Measurements from ENCODE around the gene NWD2. TPM values are rescaled to one million over a fixed set of nuclear protein-coding genes. Genes with fewer than 3 reads are reported as not detected.

NWD2 gene
- polyA plus RNA-seq, 5 donors: 0.01 to 0.04 (median 0.03) TPM; not detected in 1

DNA sequence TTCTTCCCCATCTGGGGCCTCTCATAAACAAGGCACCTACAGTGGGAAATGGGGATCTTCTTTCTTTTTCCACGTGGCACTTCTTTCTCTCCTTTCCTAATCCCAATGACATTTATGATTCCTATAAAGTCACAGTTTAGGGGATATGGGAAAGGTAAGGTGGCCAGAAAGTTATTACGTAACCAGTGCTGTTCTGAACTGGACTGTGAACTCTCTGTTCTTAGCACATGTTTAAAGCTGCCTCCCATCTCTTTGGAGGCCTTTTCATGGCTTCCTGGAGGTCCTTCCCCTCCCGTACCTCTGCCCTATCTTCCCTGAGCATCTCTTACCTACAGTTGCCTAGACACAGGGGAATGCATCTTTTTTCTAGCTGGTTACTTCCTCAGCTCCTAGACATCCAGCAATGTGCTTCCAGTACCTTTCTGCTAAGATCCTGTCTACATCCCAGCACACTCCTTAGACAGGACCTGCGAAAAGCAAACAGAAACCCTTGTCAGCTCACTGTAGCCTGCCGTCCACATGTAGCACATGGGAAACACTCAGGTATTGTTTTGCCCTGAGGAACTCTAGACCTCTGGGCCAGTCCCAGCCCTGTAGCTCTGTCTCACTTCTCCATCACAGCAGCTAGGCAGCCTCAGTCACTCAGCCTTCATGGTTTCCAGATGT is 195.4 kb downstream of the NWD2 start:
- no peak for DNase-seq

DNA sequence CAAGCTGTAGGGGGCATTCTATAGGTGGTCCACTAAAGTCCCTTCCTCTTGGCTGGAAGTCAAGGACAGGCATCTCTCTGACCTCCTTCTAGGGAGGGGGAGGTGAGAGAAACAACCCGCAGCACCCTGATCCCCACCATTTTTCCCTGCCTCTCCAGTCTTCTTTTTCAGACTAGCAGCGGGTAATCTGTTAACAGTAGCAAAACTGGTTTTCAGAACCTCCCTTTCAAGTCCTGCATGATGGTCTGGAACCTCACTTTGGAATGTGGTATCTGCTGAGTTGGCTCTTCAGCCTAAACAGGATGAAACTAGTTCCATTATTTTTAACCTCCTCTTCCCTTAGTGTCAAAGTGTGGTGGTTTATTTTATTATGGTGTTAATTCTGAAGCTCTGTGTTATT is 196.0 kb downstream of the NWD2 start:
- DNase-seq: no peak

DNA sequence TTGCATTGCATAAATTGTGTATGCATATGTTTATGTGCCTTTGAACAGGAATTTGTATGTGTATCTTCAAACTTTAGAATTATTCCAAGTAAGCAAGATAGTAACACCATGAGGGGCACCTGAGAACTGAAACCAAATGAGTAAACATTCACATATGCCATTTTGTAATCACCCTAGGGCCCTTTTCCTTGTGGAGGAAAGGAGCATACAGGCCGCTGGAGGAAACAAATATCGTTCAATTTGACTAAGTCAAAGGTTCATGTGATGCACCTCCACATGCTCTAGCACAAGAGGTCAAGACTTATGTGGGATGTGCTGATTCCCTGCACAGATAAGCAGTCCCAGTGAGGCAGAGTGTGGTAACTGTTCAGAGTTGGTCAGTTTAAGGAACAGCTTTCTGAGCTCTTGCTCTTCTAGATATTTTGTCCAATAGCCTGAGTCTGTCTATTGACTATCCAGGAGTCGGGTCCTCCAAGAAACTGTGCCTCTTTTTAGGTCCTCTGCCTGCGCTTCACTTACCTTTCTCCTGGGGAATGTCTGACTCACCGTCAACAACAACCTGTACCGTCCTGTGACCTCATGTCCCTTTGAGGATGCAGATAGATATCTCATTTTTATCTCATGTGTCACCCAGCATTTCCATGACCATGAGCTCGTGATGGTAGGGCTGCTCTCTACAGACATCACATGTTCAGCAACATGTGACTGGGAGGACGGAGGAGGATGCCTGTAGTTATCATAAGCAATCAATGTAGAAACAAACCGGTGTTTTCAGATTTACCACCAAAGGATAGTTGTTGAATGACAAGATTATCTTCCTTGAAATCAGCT is 196.9 kb downstream of the NWD2 start:
- DNase-seq: no peak

GRCh38 chr4:37442062-37442323 is 197.4 kb downstream of the NWD2 start:
- no peak for DNase-seq

DNA sequence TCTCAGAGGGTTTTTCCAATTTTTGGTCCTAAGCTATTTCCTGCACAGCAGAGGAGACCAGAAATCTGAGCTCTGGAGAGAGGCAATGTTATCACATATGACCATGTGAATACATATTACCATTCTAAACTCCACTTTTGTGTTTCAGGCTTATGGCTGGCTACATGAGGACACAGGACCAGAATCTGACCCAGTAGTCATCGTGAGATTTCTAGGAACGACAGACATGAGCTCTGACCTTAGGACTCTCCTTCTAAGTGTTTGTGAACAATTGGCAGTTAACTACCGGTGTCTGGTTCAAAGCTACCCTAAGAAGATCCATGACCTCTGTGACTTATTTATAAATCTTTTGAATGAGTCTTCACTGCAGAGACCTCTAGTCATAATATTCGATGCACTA is 198.6 kb downstream of the NWD2 start:
- no peak for DNase-seq

DNA sequence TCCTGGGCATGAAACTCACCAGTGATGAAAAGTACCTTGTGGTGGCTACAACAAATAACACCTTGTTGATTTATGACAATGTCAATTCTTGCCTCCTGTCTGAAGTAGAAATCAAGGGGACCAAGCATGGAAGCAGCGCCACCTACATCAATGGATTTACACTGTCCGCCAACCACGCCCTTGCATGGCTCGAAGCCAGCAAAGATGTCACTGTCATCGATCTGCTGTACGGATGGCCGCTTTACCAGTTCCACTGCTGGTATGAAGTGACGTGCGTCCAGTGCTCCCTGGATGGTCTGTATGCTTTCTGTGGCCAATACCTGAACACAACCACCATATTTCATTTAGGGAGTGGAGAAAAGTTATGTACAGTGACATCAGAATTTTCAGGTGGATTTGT is 200.5 kb downstream of the NWD2 start:
- no peak for DNase-seq

GRCh38 chr4:37446016-37446415 is 201.5 kb downstream of the NWD2 start:
- DNase-seq: no peak

DNA sequence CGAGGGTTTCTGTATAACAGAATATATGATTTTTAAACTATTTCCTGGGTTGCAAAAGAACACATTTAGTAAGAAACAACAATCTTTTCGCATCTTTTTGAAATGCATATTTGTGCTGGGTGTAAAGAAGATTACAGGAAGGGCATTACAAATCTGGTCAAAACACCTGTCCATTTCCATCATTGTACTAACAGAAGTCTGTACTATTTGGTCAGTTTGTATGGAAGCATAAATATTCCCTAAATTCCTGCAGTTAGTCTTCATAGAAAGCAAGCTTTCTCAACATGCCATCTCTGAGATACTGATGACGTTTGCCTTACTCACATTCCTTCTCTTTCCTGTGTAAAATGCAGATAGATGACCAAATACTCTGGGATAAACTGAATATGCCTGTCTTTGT is 203.3 kb downstream of the NWD2 start:
- DNase-seq: no peak

- no peak for DNase-seq
These were observed 205.8 kb downstream of the NWD2 start for GRCh38 chr4:37450309-37450708.

DNA sequence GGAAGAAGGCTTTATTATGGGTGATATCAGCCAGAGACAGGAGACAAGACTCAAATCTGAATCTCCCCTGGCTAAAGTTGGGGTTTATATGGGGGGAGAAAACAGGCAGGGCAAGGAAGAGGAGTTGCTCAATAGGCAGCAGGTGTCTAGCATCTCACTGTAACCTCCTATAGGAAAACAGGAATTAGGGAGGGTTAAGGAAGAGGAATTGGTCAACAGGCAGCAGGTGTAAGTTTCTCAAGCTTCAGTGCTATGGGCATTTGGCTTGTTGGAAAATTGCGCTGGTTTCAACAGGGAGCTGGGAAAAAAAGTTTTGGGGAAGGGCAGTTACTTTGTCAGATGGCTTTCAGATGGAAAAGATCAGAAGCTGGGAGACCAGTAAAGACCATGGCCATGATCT is 206.4 kb downstream of the NWD2 start:
- DNase-seq: no peak

DNA sequence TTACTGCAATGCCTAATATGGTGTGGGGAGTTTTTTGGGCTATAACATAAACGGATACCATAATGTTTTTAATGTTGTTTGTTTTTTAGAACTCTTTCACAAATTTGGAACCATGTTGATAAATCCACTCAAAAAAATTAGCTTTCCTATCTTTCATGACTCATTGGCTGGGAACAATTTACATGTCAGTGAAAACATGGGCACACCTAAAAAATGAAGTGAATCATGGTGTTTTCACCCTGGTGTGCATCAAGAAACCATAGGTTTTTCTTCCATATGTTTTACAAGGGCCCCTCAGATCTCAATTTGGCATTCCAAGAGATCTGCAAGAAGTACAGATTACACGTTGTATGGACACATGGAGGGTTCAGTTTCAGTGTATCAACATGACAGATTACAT is 207.1 kb downstream of the NWD2 start:
- no peak for DNase-seq

DNA sequence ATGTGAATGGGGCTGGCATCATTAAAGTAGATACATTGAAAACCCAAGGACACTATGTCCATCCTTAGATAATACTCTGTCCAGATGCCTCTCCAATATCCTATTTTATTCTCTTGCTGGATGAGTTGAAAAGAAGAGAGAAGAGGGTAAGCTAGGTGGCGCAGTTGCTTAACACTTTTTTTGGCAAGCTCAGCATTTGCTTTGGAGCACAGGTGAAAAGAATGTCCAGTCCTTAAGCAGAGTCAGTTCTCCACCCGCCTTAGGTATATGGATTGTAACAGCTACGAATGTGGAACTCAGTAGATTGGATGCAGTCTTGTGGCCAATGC is 208.4 kb downstream of the NWD2 start:
- DNase-seq: peak; percentile 47 to 60

DNA sequence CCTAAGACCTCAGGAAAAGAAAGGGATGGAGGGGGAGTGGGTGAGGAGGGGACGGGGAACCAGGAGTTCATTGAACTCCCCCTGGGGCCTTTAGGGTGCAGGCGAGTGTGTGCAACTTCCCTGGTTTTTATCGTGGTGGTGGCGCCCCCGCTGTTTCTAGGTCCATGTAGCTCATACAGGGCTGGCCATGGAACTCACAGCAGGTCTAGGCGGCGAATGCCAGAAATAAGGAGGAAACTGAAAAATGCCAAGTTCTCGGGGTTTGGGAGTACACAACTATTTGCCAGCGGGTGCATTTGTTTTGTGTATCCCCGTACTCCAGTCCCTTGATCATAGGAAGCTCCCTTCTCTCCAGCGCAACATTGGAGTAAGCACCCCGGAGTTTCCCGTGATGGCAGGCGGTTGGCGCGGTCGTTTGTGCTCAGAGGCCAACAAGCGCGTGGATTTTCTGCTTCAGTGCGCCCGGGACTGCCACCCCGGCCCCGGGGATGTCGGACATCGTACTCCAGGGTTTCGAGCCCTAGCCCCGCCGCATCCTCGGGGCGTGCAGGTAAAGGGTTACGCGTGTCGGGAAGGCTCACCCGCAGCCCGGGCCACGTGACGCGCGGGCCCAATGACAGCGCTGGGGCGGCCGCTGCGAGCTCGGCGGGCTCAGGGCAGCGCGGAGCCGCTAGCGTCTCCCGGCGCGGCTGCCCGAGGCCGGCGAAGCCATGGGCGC is 208.9 kb downstream of the NWD2 start:
- DNase-seq: peak; percentile 41 to 60

DNA sequence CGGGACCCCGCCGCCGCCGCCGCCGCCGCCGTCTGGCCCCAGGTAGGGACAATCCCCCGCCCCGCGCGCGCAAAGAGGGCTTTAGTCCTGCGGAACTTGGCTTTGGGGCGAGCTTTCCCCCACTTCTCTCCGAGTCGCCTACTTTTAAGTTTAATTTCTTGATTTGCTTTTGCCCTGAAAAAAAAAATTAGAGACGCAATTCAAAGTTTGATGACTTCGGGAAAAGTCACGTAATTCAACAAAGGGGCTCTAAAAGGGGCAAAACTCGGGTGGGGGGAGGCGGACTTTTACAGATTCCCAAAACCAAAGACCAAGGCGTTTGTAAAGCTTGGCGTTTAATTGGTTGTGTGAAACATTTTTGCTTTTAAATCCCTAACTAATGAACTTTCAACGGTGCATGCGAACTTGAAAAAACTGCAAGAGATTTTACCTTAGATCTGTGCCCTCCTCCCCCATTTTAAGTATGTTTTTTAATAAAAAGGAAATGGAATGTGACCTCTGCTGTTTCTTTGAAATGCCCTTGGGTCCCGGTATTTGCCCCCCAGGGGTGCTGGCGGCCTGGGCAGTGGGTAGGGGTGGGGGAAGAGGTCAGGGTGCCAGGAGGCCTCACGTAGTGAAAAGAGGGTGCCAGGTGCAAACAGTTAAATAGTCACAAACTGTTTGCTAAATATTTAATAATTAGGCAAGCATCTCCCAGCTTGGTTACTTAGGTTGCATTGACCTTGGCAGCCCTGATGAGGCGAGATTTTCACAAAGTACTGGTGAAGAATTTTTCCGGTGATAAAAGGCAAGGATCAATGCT is 209.7 kb downstream of the NWD2 start:
- peak in 1 of 2 donors; percentile 6 for DNase-seq

- DNase-seq: no peak
These were observed 211.0 kb downstream of the NWD2 start for GRCh38 chr4:37455301-37456131.

DNA sequence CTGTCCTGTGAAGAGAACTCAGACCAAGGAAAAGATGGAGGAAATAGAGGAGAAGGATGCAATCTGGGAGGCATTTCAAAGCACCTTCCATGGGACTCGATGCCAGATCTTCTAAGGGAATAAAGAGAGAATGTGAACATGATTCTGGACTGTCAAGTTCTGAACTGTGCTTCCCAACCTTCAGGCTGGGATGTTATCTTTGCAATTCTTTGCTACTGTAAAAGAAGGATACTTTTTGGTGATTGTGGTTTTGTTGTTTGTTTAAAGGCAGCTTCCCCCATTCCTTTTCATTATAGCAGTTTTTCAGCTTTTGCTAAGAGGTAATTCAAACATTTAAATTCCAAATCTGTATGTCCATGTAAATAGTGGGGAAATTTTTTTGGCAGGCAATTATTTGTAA is 217.3 kb downstream of the NWD2 start:
- no peak for DNase-seq

GRCh38 chr4:37463033-37463856 is 218.7 kb downstream of the NWD2 start:
- DNase-seq: no peak

GRCh38 chr4:37464373-37465128 is 220.0 kb downstream of the NWD2 start:
- DNase-seq: no peak

DNA sequence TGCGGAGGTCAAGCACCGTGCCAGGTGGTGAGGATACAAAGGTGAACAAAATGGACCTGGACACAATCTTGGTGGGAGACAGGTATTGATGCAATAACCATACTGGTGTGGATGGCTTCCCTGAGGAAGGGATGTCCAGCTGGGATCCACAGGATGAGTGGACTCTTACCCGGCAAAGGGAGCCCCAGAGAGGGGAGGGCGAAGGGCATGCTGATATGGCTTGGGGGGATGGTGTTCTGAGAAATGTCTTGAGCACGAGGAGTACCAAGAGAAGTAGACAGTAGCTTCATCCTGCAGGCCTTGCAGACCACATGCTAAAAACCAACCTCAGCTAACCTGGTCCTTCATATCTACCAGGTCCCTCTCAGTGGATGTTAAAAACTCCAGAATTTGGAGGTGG is 220.8 kb downstream of the NWD2 start:
- no peak for DNase-seq

- DNase-seq: no peak
These were observed 221.3 kb downstream of the NWD2 start for GRCh38 chr4:37465845-37466244.
